Spleen (tissue), 7 donors: ENCODE measurements around the gene CLINT1.

Experiments used
- CTCF ChIP-seq, 11 experiments: fragments of 200-600 bp in 7 of 11; fragments of 450-650 bp in 4 of 11; sonication (generic) in 4 of 11; IDR thresholded peaks in 8 of 11; conservative IDR thresholded peaks in 3 of 11; 1 replicate in 7 of 11; 2 replicates in 4 of 11; pipeline versions ENCODE4 v1.4.0 to v1.8.0; 2016 to 2021; ENCODE audit warnings: antibody characterized with exemption in 11 of 11, inconsistent platforms in 4 of 11, mild to moderate bottlenecking in 1 of 11
- POLR2A ChIP-seq, 3 donors: fragments of 450-650 bp; IDR thresholded peaks; one replicate each; pipeline ENCODE4 v1.5.1; 2017; ENCODE audit warnings: antibody characterized with exemption in 3 of 3, mild to moderate bottlenecking in 1 of 3
- POLR2AphosphoS5 ChIP-seq, 3 donors: sonication (generic); formaldehyde crosslinking; IDR thresholded peaks; one replicate each; pipeline ENCODE4 v1.5.1; 2017; ENCODE audit warnings: antibody characterized with exemption in 3 of 3
- donor health status: DM: no; HTN: no; CAD: no; lungs with moderate emphysema.
- donor health status: DM: no; HTN: no; CAD: no.
- donor health status: DM: no; HTN: no; CAD: no.

- no peak for TF ChIP-seq CTCF (IDR thresholded peaks at IDR 0.05 in 8 of 11, conservative IDR thresholded peaks at IDR 0.05 in 3 of 11)
- no peak for TF ChIP-seq POLR2A (IDR thresholded peaks at IDR 0.05)
- TF ChIP-seq POLR2AphosphoS5 (IDR thresholded peaks at IDR 0.05): no peak
These were observed 18.9 kb upstream of the CLINT1 start for GRCh38 chr5:157877821-157878220.
